HG03280 (cell line): ENCODE data around the gene MKS1.

Experiments used
- ATAC-seq: cut with Tn5 transposase; IDR thresholded peaks from one replicate; pipeline ENCODE4 v1.9.1; 2021; ENCODE audit warnings: mild to moderate bottlenecking, moderate library complexity; ENCODE audit not compliant: unreplicated experiment

Gene MKS1

DNA sequence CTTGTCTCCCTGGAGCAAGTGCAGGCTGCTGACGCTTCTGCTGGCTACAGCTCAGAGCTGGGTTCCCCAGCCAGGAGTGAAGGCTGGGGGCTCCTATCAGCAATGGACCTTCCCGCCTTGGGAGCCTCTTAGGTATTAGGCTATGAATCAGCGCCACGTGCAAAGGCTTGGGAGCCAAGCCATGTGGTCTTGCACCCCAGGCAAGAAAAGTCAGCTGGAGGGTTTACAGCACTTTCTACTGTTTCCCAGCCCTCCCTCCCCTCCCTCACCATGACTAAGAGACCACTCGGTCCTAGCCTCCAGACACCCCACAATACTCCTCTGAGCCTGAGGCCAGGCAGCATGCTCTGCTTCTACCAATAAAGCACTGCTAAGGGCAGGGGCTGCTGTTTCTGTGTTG, 14.3 kb downstream of the MKS1 start:
- ATAC-seq, result no peak

GRCh38 chr17:58202859-58203258, 16.2 kb downstream of the MKS1 start:
- ATAC-seq, result no peak

DNA sequence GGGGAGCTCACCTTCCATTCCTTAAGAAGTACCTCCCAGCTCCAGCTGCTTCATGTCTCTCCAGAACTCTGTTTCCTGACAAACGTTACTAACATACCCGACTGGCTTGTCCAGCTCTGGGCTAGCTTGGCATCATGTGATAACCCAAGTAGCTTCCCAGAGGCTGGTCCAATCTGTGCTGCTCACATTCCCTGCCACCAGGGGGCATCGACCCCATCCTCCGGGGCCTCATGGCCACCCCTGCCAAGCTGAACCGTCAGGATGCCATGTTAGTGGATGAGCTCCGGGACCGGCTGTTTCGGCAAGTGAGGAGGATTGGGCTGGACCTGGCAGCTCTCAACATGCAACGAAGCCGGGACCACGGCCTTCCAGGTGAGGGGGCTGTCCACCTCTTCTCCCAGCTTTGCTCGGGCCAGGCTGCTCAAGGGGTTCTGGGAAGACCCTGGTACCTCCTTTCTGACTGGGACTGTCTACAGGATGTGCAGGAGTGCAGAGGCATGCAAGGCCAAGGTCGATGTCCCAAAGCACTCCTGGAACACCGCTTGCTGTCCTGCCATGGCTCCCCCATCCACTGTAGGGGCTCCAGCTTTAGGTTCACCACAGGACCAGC, 18.9 kb downstream of the MKS1 start:
- no peak for ATAC-seq

GRCh38 chr17:58196610-58197009, 22.4 kb downstream of the MKS1 start:
- no peak for ATAC-seq

DNA sequence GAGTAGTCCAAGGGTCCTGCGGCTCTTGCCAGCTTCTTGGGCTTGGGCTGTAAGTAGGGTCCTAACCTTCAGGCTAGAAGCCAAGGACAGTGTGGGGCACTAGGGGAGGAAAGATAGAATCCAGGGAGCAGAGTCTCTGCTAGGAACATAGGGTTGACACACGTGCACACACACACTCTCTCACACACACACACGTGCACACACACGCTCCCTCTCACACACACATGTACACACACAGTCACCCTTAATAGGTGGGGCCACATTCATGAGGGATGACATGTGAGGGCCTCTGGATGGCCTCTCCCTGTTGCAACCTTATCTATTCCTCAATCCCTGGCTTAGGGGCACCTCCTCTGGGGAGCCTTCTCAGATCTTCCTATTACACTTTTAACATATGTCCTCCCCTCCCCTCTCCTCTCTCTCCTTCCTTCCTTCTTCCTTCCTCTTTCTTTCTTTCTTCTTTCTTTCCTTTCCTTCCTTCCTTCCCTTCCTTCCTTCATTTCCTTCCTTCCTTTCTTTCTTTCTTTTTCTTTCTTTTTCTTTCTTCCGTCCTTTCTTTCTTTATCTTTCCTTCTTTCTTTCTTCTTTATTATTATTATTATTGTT, 23.4 kb downstream of the MKS1 start:
- no peak for ATAC-seq

DNA sequence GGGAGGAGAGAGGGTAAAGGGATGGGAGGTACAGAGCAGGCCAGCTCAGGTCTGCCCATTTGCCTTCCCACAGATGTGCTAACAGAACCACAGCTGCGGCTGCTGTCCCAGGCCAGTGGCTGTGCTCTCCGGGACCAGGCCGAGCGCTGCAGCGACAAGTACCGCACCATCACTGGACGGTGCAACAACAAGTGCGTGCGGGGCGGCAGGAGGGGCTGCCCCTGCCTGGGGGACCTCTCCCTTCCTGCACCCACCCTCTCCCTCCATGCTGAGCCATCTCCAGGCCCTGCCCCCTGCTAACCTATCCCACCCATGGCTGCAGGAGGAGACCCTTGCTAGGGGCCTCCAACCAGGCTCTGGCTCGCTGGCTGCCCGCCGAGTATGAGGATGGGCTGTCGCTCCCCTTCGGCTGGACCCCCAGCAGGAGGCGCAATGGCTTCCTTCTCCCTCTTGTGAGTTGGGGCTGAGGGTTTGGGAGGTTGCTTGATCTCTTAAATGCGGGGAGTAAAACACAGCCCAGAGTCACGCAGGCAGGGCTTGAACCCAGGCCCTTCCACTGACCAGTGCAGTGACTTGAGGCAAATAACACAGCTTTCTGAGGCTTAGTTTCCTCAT, 25.3 kb downstream of the MKS1 start:
- no peak for ATAC-seq

DNA sequence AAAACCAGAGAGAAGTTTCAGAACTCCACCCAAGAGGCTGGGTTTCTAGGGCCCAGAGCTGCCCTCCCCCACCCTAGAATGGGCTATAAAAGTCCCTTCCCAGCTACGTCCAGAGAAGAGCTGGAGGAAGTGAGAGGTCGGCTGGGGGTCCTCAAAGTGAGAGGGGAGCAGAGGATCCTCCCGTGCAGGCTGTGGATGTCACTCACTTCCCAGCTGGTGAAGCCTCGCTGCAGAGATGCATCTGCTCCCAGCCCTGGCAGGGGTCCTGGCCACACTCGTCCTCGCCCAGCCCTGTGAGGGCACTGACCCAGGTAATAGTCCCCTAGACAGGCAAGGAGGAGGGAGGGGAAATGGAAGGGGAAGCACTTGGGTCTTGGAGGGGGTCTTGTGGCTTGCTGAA, 26.4 kb downstream of the MKS1 start, which contains the start of gene EPX:
EPX (plus strand) TSS at position 115 of the 400 bp plus-strand sequence; CDS start at position 236, 121 bp downstream.
- no peak for ATAC-seq

GRCh38 chr17:58191241-58191896, 27.7 kb downstream of the MKS1 start:
- no peak for ATAC-seq

DNA sequence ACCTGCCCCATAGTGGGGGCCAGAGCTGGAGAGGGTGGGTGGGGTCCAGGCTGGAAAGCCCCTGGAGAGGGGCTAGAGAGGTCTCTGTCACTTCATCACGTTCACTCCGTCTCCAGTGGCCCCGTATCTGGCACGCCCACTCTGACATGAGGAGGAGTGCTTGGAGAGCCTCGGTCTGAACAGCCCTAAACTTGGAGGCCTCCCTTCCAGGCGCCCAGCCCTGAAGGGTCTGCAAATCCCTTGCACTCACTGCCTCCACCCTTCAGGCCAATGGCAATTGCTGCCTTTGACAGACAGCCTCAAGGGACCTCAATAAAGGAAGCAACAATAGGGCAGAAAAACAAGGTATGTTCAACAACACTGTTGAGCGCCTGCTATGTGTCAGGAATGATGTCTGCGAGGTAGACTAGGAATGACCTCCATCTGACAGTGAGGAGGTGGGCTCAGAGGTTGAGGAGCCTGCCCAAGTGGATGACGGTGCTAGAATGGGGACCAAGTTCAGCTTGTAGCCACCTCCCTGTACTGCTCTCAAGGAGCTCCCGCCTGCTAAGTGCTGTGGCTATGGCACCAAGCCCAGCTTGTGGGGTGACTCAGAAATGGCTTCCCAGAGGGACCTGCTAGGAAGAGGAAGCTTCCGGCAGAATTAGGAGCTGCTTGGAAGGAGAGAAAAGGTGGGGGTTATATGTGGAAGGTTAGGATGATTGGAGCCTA, 29.5 kb downstream of the MKS1 start:
- no peak for ATAC-seq

DNA sequence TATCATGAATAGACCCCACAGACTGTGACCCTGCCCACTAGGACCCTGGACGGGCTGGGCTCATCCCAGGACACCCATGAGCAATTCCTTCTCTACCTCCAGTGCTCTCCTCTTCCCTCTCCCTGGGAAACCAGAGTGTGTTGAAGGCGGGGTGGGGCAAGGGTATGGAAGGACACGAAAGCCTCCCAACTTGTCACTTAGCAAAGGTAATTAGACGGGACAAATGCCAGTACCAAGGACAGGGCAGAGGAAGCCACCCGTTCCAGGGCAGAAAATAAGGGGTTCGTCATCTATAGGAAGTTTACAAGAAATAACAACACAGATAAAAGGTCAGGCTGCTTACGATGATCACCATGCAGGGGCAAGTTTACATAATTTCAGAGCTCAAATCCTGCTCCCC, 31.4 kb downstream of the MKS1 start:
- no peak for ATAC-seq

DNA sequence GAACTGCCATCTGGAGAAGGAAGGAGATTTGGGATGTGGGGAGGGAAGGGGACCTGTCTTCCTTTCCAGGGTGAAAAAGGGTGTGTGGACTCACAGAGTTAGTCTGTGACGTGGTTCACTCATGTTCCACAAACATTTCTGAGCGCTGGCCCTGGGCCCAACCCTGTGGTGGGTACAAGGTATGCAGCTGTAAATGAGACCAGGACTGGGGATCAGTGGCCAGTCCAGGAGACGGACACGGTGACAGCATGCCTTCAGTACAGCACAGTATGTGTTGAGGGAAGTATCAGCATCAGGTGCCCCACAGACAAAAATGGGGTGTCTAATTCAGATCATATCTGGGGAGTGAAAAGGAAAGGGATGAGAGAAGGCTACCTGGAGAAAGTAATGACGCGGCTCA, 32.0 kb downstream of the MKS1 start:
- ATAC-seq, result no peak

- ATAC-seq, result no peak
Measured at GRCh38 chr17:58186591-58186990, 32.5 kb downstream of the MKS1 start.

GRCh38 chr17:58184986-58185761, 33.9 kb downstream of the MKS1 start:
- no peak for ATAC-seq

DNA sequence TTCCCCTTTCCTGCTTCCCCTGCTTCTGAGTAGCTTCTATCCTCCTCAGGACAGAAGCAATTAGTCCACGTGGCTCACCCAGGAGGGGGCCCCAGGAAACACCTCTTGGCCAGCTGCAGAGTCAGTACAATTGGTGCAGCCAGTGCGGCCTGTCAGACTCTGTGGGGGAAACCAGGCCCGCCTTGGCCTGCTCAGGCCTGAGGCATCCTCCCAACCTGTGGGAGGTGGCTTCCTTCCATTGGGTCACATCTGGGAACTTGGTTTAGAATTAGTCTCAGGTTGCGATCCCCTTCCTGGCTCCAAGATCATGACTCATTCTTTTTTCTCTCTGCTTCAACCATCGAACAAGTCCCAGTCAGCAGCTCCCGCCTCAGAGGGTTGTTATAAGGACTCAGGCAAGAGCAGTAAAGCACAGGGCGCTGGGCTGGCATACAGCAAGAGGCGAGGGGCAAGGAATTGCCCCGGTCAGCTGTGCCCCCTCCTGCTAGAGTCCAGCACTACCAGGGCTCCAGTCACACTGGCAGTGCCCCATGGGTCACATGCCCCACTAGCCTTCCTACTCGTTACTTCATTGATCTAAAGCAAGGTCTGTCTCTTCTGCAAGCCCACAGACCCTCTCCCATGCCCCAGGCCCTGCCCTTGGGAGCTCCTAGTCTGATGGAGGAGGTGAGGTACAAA, 34.6 kb downstream of the MKS1 start:
- ATAC-seq, result no peak

DNA sequence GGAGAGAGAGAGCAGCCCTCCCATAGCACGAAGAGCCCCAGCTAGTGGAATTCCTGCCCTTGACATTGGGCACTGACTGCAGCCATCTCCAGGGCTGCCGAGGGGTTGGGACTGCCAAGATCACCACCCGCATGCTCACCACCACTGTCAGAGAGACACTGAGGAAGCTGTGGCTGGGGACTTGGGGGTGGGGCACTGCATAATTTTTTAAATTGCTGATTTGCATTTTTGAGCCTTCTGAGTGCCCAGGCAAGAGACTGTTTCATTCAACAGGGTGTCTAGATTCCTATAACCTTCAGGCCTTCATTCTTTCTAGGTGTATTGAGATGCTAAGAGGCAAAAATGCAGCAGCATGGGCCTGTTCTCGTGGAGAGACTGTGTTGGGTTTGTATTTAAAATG, 35.5 kb downstream of the MKS1 start:
- no peak for ATAC-seq

DNA sequence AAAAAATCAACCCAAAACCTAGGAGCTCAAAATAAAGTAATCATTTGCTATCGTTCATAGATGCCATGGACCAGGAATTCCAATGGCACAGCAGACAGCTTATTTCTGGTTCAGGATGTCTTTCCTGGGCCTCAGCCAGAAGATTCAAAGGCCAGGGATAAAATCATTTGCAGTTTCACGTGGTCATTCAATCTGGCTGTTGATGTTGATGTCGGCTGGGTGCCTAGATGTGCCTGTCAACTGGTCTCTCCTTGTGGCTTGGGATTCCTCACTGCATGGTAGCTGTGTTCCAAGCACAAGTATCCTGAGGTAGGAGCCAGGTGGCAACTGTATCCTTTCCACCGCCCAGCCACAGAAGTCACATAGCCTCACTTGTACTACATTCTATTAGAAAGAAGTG, 37.3 kb downstream of the MKS1 start:
- no peak for ATAC-seq

DNA sequence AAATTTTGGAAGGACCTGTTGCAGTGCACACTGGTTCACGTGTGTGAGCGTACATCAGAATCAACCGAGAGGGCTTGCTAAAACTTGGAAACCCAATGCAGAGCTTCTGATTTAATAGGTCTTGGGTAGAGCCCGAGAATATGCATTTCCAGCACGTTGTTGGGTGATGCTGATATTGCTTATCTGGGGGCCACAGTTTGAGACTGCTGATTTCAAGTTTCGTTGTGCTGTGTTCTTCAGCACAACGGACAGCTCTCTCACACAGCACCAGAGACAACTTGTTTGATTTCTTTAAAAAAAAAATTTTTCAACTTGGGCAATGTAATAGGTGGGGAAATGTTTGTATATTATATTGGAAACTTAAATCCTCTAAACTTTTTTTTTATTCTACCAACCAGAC, 42.9 kb downstream of the MKS1 start:
- ATAC-seq, result no peak

- ATAC-seq, result no peak
Measured at GRCh38 chr17:58174871-58175270, 44.2 kb downstream of the MKS1 start.

DNA sequence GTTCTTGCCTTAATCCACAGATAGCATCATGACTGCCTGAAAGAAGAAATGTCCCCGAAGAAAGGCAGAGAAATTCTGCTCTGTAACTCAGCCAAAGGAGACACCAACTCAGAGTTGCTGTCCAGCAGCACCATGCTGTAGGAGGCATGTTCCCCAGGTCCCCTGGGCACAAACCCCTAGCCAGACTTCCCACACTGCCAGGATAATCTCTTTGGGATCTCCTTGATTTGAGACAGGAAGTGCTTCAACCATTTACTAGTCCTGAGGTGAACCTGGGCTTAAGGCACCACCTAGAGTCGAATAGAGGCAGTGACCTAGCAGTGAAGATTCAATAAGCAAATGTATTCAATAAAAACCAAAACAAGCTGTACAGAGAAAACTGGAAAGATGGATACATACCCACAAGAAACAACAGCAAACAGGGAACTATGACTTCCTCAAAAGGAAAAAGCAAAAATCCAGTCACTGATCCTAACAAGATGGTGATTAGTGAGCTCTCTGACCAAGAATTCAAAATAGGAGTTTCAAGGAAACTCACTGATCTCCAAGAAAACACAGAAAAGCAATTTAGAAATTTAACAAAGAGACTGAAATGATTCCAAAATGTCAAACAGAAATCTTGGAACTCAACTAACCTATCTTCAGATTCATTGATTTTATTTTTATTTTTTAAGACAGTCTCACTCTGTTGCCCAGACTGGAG, 46.5 kb downstream of the MKS1 start:
- no peak for ATAC-seq
